OCI-LY1 (cell line): Measurements from ENCODE around the gene NFKBIB.
A peak's percentile ranks its signal among the peaks of the same experiment; 100 is the strongest.

Experiments
- H2AFZ ChIP-seq: fragments of 200-600 bp; sonication (generic), shearing (Covaris generic); 2 replicates; pipeline ENCODE4 v1.6.0; 2014; ENCODE audit warnings: antibody characterized with exemption, mild to moderate bottlenecking, low read length
- H3F3A ChIP-seq: fragments of 200-600 bp; sonication (generic), shearing (Covaris generic); 2 replicates; pipeline ENCODE4 v1.6.0; 2014; ENCODE audit warnings: mild to moderate bottlenecking, antibody characterized with exemption, low read length, moderate library complexity; ENCODE audit not compliant: insufficient read depth
- H3K27ac ChIP-seq: fragments of 200-600 bp; sonication (generic); 2 replicates; pipeline ENCODE4 v1.5.1; 2014; ENCODE audit warnings: low read length, mixed run types, mild to moderate bottlenecking, low read depth; ENCODE audit not compliant: poor library complexity, severe bottlenecking
- H3K27me3 ChIP-seq: fragments of 200-600 bp; sonication (generic); 2 replicates; pipeline ENCODE4 v1.6.0; 2014; ENCODE audit warnings: antibody characterized with exemption, mild to moderate bottlenecking, low read length, moderate library complexity; ENCODE audit not compliant: insufficient read depth
- H3K36me3 ChIP-seq: fragments of 200-600 bp; sonication (generic); 2 replicates; pipeline ENCODE4 v1.6.1; 2014; ENCODE audit warnings: mild to moderate bottlenecking, antibody characterized with exemption, low read length, moderate library complexity, mixed read lengths; ENCODE audit not compliant: insufficient read depth
- H3K4me1 ChIP-seq: fragments of 200-600 bp; sonication (generic); 2 replicates; pipeline ENCODE4 v1.5.1; 2014; ENCODE audit warnings: mild to moderate bottlenecking, low read length, moderate library complexity; ENCODE audit not compliant: insufficient read depth, severe bottlenecking
- H3K4me2 ChIP-seq: fragments of 200-600 bp; sonication (generic), shearing (Covaris generic); 2 replicates; pipeline ENCODE4 v1.6.1; 2014; ENCODE audit warnings: low read length
- H3K4me3 ChIP-seq: fragments of 200-600 bp; sonication (generic); 2 replicates; pipeline ENCODE4 v1.5.1; 2014; ENCODE audit warnings: low read length, low read depth, mild to moderate bottlenecking, mixed read lengths; ENCODE audit not compliant: poor library complexity, severe bottlenecking
- H3K79me2 ChIP-seq: fragments of 200-600 bp; shearing (Covaris generic); 2 replicates; pipeline ENCODE4 v1.6.1; 2016; ENCODE audit warnings: mixed run types, low read length, mixed read lengths; ENCODE audit not compliant: insufficient read depth
- H3K9ac ChIP-seq: fragments of 200-600 bp; sonication (generic), shearing (Covaris generic); 2 replicates; pipeline ENCODE4 v1.6.1; 2014; ENCODE audit warnings: mild to moderate bottlenecking, low read length, mixed read lengths
- H3K9me2 ChIP-seq: fragments of 200-600 bp; sonication (generic), shearing (Covaris generic); 2 replicates; pipeline ENCODE4 v1.6.1; 2014; ENCODE audit warnings: low read depth, mild to moderate bottlenecking, low read length, mixed read lengths
- H3K9me3 ChIP-seq: fragments of 200-600 bp; shearing (Covaris generic); 2 replicates; pipeline ENCODE4 v1.6.1; 2014; ENCODE audit warnings: low read length, mixed read lengths
- H4K20me1 ChIP-seq: fragments of 200-600 bp; sonication (generic), shearing (Covaris generic); 2 replicates; pipeline ENCODE4 v1.6.0; 2016; ENCODE audit warnings: mild to moderate bottlenecking, low read length; ENCODE audit not compliant: insufficient read depth
- EZH2 ChIP-seq: fragments of 200-600 bp; sonication (generic), shearing (Covaris generic); IDR thresholded peaks from 2 replicates; pipeline ENCODE4 v1.8.0; 2017; ENCODE audit warnings: borderline replicate concordance, mixed run types, mild to moderate bottlenecking, antibody characterized with exemption, low read length, moderate library complexity, mixed read lengths
- TF ChIP-seq, protein P1 (sequence below): fragments of 200-600 bp; sonication (generic), shearing (Covaris generic); IDR thresholded peaks from 2 replicates; pipeline ENCODE4 v1.5.1; 2017; ENCODE audit warnings: mild to moderate bottlenecking, antibody characterized with exemption, low read length, moderate library complexity, mixed read lengths

The NFKBIB gene

DNA sequence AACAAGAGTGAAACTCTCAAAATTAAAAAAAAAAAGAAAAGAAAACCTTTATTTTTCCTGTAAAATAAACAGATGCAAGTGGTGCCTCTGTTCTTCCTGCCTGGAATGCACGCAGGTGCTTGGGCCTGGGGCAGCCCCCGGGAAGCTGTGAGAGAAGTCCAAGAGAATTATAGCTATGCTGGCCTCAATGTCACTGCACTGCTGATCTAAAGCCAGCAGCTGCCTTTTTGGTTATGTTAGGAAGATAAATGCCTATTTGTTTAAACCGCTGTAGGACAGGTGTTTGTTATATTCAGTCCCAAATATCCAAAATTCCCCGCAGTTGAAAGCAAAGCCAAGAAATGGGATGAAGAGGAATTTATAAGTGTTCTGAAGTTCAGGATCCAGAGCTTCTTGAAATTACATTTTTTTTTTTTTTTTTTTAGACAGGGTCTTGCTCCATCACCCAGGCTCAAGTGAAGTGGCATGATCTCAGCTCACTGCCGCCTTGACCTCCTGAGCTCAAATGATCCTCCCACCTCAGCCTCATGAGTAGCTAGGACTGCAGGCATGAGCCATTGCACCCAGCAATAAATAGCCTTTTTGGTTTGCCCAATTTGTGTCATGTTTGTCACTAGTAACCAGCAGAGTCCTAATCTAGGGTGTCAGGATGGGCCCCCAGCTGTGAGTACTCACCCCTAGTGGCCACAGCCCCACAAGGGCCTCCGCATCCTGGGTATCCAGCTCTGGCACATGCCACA lies 23.9 kb upstream of the NFKBIB start:
- Histone ChIP-seq H3K4me3 (no peak overlapping the region), H3K79me2 (no peaks in the 10 kb centered on the region), H3K27me3 (no peaks in the 10 kb centered on the region), H3K9me3 (no peaks in the 10 kb centered on the region), H2AFZ (no peak overlapping the region), H3K4me1 (peaks cover 30% of the 10 kb centered on the region), H3K4me2 (no peak overlapping the region), H4K20me1 (no peaks in the 10 kb centered on the region), H3F3A (peaks cover 6% of the 10 kb centered on the region), H3K9me2 (no peaks in the 10 kb centered on the region), H3K27ac (no peak overlapping the region), H3K9ac (no peak overlapping the region), H3K36me3 (no peaks in the 10 kb centered on the region)
- TF ChIP-seq, protein P1, sequence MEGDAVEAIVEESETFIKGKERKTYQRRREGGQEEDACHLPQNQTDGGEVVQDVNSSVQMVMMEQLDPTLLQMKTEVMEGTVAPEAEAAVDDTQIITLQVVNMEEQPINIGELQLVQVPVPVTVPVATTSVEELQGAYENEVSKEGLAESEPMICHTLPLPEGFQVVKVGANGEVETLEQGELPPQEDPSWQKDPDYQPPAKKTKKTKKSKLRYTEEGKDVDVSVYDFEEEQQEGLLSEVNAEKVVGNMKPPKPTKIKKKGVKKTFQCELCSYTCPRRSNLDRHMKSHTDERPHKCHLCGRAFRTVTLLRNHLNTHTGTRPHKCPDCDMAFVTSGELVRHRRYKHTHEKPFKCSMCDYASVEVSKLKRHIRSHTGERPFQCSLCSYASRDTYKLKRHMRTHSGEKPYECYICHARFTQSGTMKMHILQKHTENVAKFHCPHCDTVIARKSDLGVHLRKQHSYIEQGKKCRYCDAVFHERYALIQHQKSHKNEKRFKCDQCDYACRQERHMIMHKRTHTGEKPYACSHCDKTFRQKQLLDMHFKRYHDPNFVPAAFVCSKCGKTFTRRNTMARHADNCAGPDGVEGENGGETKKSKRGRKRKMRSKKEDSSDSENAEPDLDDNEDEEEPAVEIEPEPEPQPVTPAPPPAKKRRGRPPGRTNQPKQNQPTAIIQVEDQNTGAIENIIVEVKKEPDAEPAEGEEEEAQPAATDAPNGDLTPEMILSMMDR: no peak
- TF ChIP-seq EZH2: no peak

- Histone ChIP-seq H3F3A (peaks cover 4% of the 10 kb centered on the region), H4K20me1 (no peaks in the 10 kb centered on the region), H3K9ac (peak within 1 kb of the TSS; percentile 92), H3K36me3 (no peaks in the 10 kb centered on the region), H3K4me2 (peak within 1 kb of the TSS; percentile 90), H3K4me1 (peaks cover 30% of the 10 kb centered on the region), H3K79me2 (no peaks in the 10 kb centered on the region), H3K4me3 (peak within 1 kb of the TSS; percentile 68), H2AFZ (no peak within 1 kb of the TSS), H3K9me2 (no peaks in the 10 kb centered on the region), H3K27ac (peak within 1 kb of the TSS; percentile 95), H3K27me3 (no peaks in the 10 kb centered on the region), H3K9me3 (no peaks in the 10 kb centered on the region)
- no peak for TF ChIP-seq EZH2
- TF ChIP-seq, protein P1: no peak
These were observed 21.8 kb upstream of the NFKBIB start, which contains the start of gene RINL for GRCh38 chr19:38877781-38878574. TSS of gene RINL (minus strand) at chr19:38878275. CDS start at chr19:38876742, 1,533 bp downstream.

DNA sequence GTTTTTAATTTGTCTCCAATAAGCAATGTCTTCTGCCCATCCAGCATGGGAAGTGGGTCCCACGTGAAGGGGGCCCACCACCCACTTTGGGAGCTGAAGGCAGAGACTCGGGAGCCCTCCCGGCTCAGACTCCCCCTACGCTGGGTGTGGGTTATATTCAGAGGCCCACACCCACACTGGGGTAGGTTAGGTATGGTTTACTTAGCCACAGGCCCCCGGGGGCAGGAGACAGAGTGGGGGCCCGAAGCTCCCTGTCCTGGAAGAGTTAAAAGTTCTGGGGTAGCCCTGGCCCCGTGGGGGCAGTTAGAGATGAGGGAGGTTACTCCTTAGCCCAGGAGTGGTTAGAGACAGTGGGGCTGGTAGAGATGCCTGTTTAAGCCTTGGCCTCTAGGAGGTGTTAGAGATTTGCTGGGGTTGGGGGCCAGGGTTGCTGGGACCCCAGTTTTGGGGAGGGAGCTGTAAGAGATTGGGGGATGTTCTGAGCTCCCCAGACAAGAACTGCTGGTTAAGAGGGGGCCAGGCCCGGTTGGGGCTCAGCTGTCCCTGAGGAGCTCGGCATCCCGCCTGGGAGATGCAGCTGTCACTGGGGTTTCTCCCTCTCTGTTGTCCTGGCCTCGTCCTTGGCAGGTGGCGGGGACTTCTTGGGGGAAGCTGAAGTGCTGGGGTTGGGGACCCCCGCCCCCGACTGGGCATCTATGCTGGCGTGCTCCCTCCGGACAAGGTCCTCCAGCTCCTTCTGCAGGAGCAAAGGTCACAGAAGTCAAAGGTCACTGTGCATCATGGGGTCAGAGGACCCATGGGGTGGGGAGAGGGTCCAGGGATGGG lies 21.0 kb upstream of the NFKBIB start:
- H3K4me1 ChIP-seq: peaks cover 30% of the 10 kb centered on the region
- H3K79me2 ChIP-seq: no peaks in the 10 kb centered on the region
- H3K4me3 ChIP-seq: peak overlapping the region; percentile 68
- no peaks in the 10 kb centered on the region for H3K36me3 ChIP-seq
- TF ChIP-seq, protein P1: peak; percentile 35
- TF ChIP-seq EZH2: no peak
- peak overlapping the region; percentile 95 for H3K27ac ChIP-seq
- no peaks in the 10 kb centered on the region for H4K20me1 ChIP-seq
- H3K9me2 ChIP-seq: no peaks in the 10 kb centered on the region
- H2AFZ ChIP-seq: no peak overlapping the region
- H3K27me3 ChIP-seq: no peaks in the 10 kb centered on the region
- H3K9ac ChIP-seq: peak overlapping the region; percentile 92
- peak overlapping the region; percentile 90 for H3K4me2 ChIP-seq
- no peaks in the 10 kb centered on the region for H3K9me3 ChIP-seq
- no peaks in the 10 kb centered on the region; the same call in 1 of the 2 replicates for H3F3A ChIP-seq
